Left colon (tissue), 2 donors: ENCODE measurements around the gene HBD. TPM values are rescaled to one million over a fixed set of nuclear protein-coding genes. Genes with fewer than 3 reads are reported as not detected.

Experiments
- ATAC-seq: fragments of 200-7000 bp; cut with Tn5 transposase; one replicate; pipeline ENCODE4 v1.9.1; 2020; ENCODE audit warnings: mild to moderate bottlenecking, moderate library complexity
- DNase-seq, 2 donors: peaks; one replicate each; pipeline ENCODE4 v3.0.0-alpha.2; 2020
- intact Hi-C, 2 donors: fragments of 100-400 bp; cut with DNase I in 1 of 2; cut with micrococcal nuclease in 1 of 2; formaldehyde crosslinking; loops; one replicate each; pipeline versions ENCODE4 v1.11.2 to v1.14.0; 2022; cut with DNase I, micrococcal nuclease
- total RNA-seq, 2 donors: library from RNA; stranded (reverse); fragmentation: NEBNext Ultra II Directional; extraction: Animal tissue kit (Norgen Biotek cat#: 25700); gene quantifications; one replicate each; pipeline ENCODE4 v1.2.1, GENCODE V29; 2021
- donor health status: DM: no; HTN: no; CAD: no.
- donor health status: DM: yes; HTN: yes; CAD: no.

Gene HBD
- total RNA-seq, 2 donors from 2014 or later: not detected

GRCh38 chr11:5240056-5240455 lies 5.8 kb upstream of the HBD start:
- DNase-seq: no peak
- intact Hi-C loops: no loop called here
- no peak for ATAC-seq

DNA sequence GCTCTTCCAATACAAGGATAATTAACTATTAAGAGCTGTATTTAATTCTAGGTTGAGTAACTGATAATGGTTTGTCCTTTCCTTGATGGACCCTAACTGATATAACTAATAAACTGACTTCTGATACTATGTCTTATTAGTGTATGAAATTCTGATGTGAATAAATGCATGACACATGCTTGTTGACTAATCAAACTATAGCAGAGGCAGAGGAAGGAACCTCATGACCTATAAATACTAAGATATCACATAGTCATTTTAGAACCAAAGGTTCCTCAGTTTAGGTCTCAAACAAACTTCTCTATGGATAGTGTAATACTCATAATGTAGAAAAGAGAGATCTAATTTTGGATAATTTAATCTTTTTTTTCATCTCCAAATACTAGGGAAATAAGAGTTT lies 4.8 kb upstream of the HBD start:
- intact Hi-C loops: no loop called here
- DNase-seq (no peak), ATAC-seq (no peak)

- DNase-seq (no peak), ATAC-seq (no peak)
- intact Hi-C loops: no loop called here
Measured at GRCh38 chr11:5238486-5238885, 4.2 kb upstream of the HBD start.

DNA sequence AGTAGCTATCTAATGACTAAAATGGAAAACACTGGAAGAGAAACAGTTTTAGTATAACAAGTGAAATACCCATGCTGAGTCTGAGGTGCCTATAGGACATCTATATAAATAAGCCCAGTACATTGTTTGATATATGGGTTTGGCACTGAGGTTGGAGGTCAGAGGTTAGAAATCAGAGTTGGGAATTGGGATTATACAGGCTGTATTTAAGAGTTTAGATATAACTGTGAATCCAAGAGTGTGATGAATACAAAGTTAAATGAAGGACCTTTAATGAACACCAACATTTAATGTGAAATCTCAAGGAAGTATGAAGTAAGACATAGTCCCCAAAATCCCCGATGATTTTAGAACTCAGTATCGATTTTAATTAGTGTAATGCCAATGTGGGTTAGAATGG lies 3.1 kb upstream of the HBD start:
- DNase-seq: no peak
- no peak for ATAC-seq
- intact Hi-C loops: no loop called here

- ATAC-seq: no peak
- DNase-seq: no peak
- intact Hi-C loops: no loop called here
Measured at GRCh38 chr11:5235364-5236095, 1.2 kb upstream of the HBD start.

DNA sequence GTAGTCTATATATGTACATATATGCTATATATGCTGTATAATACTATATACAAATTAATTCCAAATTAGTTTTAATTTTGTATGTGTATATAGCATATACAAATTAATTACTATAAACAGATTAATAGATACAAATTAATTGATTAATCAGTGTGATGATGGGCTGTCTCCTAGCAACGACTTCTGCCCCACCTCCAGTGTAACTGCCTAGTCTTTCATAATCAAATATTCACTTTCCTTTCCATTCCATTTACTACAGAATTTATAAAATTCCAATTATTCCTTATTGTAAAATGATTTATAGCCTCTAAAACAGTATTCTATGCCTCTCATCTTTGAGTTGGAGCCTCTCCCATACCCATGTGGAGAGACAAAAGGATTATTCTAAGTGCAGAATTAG lies 976 bp downstream of the HBD start:
- intact Hi-C loops: no loop called here
- no peak for ATAC-seq
- no peak for DNase-seq

DNA sequence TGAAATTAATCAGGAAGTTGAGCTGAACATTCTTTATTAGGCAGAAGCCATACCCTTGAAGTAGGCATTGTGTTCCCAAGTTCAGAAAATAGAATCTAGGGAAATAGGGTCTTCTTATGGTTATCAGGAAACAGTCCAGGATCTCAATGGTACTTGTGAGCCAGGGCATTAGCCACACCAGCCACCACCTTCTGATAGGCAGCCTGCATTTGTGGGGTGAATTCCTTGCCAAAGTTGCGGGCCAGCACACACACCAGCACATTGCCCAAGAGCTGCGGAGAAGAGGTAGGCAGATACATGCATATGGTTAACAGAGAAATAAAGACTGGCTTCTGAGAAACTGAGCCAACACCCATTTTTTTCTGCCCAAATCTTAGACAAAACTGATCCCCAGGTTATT lies 1.5 kb downstream of the HBD start:
- no peak for ATAC-seq
- no peak for DNase-seq
- intact Hi-C loops: no loop called here

DNA sequence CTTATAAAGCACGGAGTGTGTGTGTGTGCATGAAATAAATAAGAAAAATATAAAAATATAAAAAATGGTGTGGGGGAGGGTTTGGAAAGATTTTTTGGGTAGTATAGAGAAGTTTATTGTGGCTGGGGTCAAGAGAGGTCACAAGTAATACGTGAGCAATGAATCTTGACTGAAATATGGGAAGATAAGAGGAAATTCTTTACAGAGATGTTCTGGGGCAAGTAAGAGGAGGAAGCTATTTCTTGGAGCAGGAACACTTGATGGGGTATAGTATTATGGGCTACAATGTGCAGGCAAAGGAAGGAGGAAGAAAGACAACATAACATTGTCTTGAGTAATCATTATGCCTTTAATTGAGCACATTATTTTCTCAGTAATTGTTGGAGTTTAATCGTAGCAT lies 2.1 kb downstream of the HBD start:
- no peak for DNase-seq
- intact Hi-C loops: no loop called here
- ATAC-seq: no peak

DNA sequence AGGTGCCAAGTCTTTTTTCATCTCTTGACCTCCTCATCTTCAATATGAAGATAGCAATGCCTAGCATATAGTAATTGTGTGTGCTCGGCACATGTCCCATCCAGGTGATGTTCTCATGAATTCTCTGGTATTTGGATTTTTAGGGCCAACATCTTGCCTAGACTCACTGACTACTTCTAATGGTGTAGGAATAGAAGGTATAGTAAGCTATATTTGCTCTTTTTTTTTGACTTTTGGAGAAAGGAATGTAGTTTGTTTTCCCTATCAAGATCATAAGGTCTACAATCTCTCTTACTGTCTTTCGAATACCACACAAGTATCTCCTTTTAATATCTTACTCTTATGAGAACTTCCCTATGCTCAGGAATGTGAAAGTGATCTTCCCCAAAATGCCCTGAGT lies 3.2 kb downstream of the HBD start:
- DNase-seq: no peak
- ATAC-seq: no peak
- intact Hi-C loops: no loop called here

DNA sequence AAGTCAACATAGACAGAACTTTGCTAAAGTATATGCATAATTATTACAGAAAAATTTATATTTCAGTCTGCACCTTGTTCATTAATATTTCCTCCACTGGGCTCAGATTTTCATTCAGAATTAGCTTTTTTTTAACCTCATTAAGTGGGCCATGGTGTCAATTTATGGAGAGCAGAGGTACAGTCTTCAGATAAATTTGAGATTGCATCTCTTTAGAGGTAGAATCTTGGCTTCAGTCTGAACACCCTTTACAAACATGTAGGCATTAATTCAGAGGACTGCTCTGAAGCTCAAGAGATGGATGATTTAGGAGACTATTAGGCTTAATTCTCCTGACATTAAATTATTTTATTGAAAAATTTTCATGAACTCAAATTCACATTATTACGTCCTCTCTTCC lies 4.0 kb downstream of the HBD start:
- intact Hi-C loops: no loop called here
- DNase-seq: no peak
- no peak for ATAC-seq

DNA sequence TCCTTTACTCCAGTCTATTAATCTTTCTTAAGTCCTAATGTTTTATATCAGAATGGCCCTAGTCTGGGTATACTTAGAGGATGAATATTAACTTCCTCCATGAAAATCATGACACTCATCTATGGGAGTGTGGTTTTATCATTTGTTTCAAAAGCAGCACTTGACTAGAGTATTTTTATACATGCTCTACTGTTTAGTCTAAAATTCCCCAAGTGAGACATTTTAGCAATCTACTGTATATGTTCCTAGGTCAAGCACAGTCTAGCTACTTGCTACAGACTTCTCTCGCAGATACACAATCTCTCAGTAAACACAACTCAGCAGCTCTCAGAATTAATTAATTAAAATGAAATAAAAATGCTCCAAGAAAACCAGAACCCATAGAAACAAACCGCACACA lies 4.5 kb downstream of the HBD start:
- intact Hi-C loops: no loop called here
- DNase-seq (no peak), ATAC-seq (no peak)

GRCh38 chr11:5229356-5229755 lies 4.9 kb downstream of the HBD start:
- no peak for DNase-seq
- ATAC-seq: no peak
- intact Hi-C loops: no loop called here

DNA sequence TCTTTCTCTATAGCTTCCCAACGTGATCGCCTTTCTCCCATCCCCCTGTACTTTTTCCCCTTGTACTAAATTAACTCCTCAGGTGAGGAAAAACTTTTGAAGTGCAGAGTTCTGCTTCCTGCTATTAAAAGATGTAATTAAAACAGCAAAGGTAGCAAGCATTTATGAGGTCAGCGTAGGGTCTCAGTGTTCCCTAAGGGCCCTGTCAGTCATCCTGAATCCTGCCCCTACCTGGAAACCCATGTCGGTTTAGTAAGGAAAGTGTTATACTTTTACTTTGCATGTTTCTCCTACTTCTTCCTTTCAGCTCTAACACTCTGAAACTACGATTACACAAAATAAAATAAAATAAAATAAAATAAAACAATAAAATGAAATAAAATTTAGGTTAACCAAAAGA lies 6.2 kb downstream of the HBD start:
- intact Hi-C loops: no loop called here
- ATAC-seq: no peak
- DNase-seq: no peak

DNA sequence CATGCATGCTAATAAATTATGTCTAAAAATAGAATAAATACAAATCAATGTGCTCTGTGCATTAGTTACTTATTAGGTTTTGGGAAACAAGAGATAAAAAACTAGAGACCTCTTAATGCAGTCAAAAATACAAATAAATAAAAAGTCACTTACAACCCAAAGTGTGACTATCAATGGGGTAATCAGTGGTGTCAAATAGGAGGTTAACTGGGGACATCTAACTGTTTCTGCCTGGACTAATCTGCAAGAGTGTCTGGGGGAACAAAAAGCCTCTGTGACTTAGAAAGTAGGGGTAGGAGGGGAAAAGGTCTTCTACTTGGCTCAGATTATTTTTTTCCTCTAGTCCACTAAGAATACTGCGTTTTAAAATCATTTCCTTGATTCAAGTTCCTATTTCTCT lies 6.6 kb downstream of the HBD start:
- DNase-seq: no peak
- intact Hi-C loops: no loop called here
- ATAC-seq: no peak

GRCh38 chr11:5226732-5227310 lies 7.5 kb downstream of the HBD start, which contains the start of gene HBB:
TSS of gene HBB (minus strand) at chr11:5227071. CDS start at chr11:5227021, 50 bp downstream.
- intact Hi-C loops: no loop called here
- peak; percentile 52 for ATAC-seq
- DNase-seq: no peak

- intact Hi-C loops: no loop called here
- no peak for DNase-seq
- no peak for ATAC-seq
Measured at GRCh38 chr11:5225480-5225871, 8.8 kb downstream of the HBD start.

DNA sequence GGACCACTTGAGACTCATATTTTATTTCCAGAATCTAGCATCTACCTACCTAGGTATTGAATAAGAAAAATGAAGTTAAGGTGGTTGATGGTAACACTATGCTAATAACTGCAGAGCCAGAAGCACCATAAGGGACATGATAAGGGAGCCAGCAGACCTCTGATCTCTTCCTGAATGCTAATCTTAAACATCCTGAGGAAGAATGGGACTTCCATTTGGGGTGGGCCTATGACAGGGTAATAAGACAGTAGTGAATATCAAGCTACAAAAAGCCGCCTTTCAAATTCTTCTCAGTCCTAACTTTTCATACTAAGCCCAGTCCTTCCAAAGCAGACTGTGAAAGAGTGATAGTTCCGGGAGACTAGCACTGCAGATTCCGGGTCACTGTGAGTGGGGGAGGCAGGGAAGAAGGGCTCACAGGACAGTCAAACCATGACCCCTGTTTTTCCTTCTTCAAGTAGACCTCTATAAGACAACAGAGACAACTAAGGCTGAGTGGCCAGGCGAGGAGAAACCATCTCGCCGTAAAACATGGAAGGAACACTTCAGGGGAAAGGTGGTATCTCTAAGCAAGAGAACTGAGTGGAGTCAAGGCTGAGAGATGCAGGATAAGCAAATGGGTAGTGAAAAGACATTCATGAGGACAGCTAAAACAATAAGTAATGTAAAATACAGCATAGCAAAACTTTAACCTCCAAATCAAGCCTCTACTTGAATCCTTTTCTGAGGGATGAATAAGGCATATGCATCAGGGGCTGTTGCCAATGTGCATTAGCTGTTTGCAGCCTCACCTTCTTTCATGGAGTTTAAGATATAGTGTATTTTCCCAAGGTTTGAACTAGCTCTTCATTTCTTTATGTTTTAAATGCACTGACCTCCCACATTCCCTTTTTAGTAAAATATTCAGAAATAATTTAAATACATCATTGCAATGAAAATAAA lies 9.5 kb downstream of the HBD start:
- ATAC-seq: no peak
- DNase-seq: no peak
- intact Hi-C loops: no loop called here

DNA sequence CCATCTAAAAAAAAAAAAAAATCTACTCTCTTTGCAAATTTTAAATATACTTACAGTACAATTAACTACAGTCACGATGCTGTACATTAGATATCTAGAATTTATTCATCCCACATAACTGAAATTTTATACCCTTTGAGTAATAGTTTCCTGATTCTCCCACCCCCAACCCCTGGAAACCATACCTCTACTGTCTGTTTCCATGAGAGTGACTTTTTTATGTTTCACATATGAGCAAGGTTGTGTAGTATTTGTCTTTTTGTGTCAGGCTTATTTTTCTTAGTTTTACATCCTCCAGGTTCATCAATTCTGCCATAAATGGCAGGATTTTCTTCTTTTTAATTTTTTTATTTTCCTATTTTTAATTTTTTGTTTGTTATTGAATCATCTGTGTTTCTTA lies 10.6 kb downstream of the HBD start:
- no peak for ATAC-seq
- no peak for DNase-seq
- intact Hi-C loops: no loop called here

DNA sequence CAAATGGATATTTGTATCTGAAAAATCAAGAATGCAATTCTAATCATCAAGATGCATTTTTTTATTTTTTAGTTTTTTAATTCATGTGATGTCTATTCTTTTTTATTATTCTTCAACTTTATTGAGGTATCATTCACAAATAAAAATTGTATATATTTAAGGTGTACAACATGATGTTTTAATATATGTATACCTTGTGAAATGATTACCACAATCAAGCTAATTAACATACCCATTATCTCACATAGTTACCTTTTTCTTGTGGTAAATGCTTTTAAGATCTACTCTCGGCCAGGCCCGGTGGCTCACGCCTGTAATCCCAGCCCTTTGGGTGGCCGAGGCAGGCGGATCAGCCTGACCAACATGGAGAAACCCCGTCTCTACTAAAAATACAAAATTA lies 11.1 kb downstream of the HBD start:
- intact Hi-C loops: no loop called here
- DNase-seq (no peak), ATAC-seq (no peak)

DNA sequence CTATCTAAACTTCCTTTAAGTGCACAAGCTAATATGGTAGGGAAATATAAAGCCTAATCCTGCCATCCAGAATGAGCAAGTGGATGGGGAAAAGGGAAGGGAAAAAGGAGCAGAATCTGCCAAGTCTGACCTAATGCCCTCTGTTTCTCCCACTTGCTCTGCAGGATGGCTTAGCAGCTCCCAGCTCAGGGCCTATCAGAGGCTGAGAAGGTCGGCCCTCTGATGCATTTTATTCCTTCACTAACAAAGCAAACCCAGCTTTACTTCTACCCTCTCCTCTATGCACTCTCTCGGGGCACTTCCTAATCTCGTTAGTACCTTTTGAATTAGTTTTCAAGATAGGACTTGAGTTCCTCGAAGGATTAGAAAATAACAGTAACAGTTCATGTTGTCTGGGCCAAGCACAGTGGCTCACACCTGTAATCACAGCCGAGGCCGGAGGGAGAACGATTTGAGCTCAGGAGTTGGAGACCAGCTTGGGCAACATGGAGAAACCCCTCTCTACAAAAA lies 23.9 kb downstream of the HBD start:
- ATAC-seq: no peak
- intact Hi-C loops: no loop called here
- DNase-seq: no peak
